Suprapubic skin (tissue), 3 donors: ENCODE results near the gene WWOX.

ENCODE experiments used
- EP300 ChIP-seq: sonication (generic); formaldehyde crosslinking; IDR thresholded peaks from one replicate; pipeline ENCODE4 v1.6.1; 2017; ENCODE audit warnings: antibody characterized with exemption
- POLR2A ChIP-seq, 2 donors: fragments of 450-650 bp; IDR thresholded peaks; one replicate each; pipeline ENCODE4 v1.6.1; 2017; ENCODE audit warnings: antibody characterized with exemption in 2 of 2, mild to moderate bottlenecking in 2 of 2, moderate library complexity in 2 of 2
- TF ChIP-seq, protein P1 (sequence below), 2 donors: fragments of 200-600 bp in 1 of 2; fragments of 450-650 bp in 1 of 2; sonication (generic) in 1 of 2; IDR thresholded peaks; one replicate each; pipeline ENCODE4 v1.5.1; 2016 to 2019; ENCODE audit warnings: antibody characterized with exemption in 2 of 2, mild to moderate bottlenecking in 1 of 2, moderate library complexity in 1 of 2

- TF ChIP-seq EP300 (no peak), POLR2A (IDR thresholded peaks at IDR 0.05) (no peak)
- TF ChIP-seq, protein P1, sequence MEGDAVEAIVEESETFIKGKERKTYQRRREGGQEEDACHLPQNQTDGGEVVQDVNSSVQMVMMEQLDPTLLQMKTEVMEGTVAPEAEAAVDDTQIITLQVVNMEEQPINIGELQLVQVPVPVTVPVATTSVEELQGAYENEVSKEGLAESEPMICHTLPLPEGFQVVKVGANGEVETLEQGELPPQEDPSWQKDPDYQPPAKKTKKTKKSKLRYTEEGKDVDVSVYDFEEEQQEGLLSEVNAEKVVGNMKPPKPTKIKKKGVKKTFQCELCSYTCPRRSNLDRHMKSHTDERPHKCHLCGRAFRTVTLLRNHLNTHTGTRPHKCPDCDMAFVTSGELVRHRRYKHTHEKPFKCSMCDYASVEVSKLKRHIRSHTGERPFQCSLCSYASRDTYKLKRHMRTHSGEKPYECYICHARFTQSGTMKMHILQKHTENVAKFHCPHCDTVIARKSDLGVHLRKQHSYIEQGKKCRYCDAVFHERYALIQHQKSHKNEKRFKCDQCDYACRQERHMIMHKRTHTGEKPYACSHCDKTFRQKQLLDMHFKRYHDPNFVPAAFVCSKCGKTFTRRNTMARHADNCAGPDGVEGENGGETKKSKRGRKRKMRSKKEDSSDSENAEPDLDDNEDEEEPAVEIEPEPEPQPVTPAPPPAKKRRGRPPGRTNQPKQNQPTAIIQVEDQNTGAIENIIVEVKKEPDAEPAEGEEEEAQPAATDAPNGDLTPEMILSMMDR (IDR thresholded peaks at IDR 0.05): no peak
Measured at GRCh38 chr16:78762222-78762621, 662.8 kb downstream of the WWOX start.
